ENCODE measurements around the gene CIRBP.
A peak's percentile ranks its signal among the peaks of the same experiment; 100 is the strongest.

Gene CIRBP

DNA sequence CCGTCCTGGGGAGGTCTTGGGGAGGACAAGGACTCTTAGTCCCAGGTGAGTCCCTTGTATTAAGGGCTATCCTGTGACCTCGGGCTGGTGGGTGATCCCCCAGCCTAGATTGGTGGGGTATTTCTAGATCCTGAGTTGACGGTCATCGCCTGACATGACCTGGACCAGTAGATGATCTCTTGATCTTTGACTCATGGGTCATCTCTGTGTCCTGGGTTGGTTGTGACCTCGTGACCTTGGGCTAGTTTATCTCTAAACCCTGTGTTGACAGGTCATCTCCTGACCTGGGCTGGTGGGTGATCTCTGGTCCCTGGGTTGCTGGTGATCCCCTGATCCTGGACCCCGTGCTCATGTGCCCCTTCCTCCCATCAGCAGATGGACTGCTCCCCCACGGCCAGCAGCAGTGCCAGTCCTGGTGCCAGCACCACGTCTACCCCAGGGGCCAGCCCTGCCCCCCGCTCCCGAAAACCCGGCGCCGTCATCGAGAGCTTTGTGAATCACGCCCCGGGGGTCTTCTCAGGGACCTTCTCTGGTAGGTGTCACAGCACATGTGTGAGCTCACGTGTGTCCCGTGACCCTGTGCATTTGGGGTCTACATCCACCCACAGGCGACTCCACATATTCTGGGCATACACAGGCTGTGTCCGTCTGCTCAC lies 14.5 kb upstream of the CIRBP start:
- H3K9me3 ChIP-seq (replicated peaks; ENCODE audit: low read length), result no peaks in the 10 kb centered on the region
- H3K36me3 ChIP-seq (ENCODE audit: insufficient read depth, low read length), result peaks cover 79% of the 10 kb centered on the region
- H3K27me3 ChIP-seq (ENCODE audit: control insufficient read depth, insufficient read depth, low read length), result no peaks in the 10 kb centered on the region
- H3K9ac ChIP-seq (ENCODE audit: low read depth, low read length), result peak overlapping the region; percentile 92
- peaks cover 57% of the 10 kb centered on the region for H3K4me1 ChIP-seq (ENCODE audit: control insufficient read depth, insufficient read depth, low read length)
- H3K4me3 ChIP-seq (ENCODE audit: low read length), result peak overlapping the region; percentile 83
- peak overlapping the region; percentile 98 for H3K4me2 ChIP-seq (ENCODE audit: low read length)

DNA sequence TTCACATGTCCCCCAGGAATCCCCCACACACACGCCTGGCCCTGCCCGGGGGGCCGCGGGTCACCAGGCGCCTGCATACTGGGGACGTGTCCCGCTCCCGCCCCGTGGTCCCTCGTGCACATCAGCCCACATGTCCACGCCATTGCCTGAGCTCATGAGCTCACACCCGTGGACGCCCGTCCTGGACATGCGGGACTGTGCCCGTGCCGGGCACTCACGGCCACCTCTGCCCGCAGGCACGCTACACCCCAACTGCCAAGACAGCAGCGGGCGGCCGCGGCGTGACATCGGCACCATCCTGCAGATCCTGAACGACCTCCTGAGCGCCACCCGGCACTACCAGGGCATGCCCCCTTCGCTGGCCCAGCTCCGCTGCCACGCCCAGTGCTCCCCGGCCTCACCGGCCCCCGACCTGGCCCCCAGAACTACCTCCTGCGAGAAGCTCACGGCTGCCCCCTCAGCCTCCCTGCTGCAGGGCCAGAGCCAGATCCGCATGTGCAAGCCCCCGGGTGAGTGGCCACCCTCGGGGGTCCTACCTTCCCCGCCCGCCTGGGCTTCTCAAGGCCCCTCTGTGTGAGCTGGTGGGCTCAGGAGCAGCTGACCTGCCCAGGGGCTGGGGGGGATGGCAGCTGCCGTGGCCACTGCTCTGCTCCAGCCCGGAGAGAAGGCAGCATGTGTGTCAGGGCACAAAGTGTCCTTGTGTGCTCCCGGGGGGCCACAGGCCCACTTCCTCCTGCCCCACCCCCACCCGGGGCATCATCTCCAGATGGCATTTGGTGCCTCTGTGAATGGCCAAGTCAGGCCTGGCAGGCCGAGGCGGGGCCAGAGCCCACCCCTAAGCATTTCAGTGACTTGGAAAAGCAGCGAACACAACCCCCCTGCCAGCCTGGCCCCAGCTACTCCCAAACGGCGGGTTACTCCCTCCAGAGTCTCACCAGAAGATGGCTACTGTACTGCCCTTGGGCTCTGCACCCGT lies 13.7 kb upstream of the CIRBP start:
- Histone ChIP-seq H3K4me1 (ENCODE audit: control insufficient read depth, insufficient read depth, low read length) (peaks cover 62% of the 10 kb centered on the region), H3K9ac (ENCODE audit: low read depth, low read length) (peak overlapping the region; percentile 38), H3K27me3 (ENCODE audit: control insufficient read depth, insufficient read depth, low read length) (no peaks in the 10 kb centered on the region), H3K9me3 (replicated peaks; ENCODE audit: low read length) (no peaks in the 10 kb centered on the region), H3K4me2 (ENCODE audit: low read length) (peak overlapping the region; percentile 98), H3K36me3 (ENCODE audit: insufficient read depth, low read length) (peaks cover 73% of the 10 kb centered on the region), H3K4me3 (ENCODE audit: low read length) (peak overlapping the region; percentile 19)

DNA sequence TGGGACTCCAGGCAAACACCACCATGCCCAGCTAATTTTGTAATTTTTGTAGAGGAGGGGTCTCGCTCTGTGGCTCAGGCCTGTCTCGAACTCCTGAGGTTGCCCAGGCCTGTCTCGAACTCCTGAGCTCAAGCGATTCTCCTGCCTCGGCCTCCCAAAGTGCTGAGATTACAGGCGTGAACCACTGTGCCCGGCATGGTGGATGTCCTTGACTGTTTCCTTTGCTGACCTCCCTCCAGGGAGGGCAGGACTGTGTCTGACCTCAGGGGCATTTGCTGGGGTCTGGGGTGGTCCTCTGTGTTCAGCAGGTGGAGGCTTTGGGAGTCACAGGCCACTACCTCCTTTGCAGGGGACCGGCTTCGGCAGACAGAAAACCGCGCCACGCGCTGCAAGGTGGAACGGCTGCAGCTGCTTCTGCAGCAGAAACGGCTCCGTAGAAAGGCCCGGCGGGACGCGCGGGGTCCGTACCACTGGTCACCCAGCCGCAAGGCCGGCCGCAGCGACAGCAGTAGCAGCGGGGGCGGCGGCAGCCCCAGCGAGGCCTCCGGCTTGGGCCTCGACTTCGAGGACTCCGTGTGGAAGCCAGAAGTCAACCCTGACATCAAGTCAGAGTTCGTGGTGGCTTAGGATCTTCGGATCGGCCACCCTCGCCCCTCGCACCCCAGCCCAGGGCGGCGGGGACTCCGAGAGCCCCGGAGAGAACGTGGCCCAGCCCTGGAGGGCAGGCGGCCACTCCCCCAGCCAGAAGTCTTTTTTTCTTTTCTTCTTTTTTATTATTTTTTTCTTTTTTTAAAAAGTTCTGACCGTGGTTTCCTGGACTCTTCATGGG lies 12.3 kb upstream of the CIRBP start:
- Histone ChIP-seq H3K4me2 (ENCODE audit: low read length) (peak overlapping the region; percentile 17), H3K36me3 (ENCODE audit: insufficient read depth, low read length) (peaks cover 59% of the 10 kb centered on the region), H3K4me1 (ENCODE audit: control insufficient read depth, insufficient read depth, low read length) (peaks cover 73% of the 10 kb centered on the region), H3K9ac (ENCODE audit: low read depth, low read length) (peak overlapping the region; percentile 24), H3K4me3 (ENCODE audit: low read length) (no peak overlapping the region), H3K9me3 (replicated peaks; ENCODE audit: low read length) (no peaks in the 10 kb centered on the region), H3K27me3 (ENCODE audit: control insufficient read depth, insufficient read depth, low read length) (no peaks in the 10 kb centered on the region)

DNA sequence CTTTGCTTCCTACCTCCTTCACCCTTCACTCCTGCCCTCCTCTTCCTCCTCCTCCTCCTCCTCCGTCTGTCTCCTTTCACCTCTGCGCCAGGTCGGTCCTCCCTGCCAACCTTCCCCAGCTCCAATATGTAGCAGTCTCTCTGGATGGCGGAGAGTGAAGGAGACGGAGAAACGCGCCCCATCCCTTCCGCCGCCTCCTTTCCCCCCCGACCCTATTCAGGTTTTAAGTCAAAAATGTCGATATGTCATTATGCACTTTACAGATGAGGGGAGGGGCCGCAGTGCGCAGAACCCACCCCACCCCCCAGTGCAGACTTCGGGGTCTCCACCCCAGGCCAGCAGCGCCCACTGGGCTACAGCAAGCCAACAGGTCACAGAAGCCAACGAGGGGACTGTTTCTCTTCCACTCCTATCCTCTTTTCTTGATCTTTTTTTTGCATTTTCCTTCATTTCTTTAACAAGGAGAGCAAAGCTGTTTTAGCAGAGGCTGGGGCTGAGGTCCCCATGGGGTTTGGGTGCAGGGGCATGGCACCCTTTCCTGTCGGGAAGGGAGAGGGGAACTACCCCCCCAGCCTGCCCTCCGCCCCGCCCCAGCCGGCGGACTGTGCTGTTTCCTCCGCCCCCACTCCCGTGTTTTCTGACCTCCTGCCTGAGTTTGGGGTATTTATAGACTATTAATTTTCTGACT lies 11.5 kb upstream of the CIRBP start:
- no peaks in the 10 kb centered on the region for H3K9me3 ChIP-seq (replicated peaks; ENCODE audit: low read length)
- H3K36me3 ChIP-seq (ENCODE audit: insufficient read depth, low read length), result peaks cover 56% of the 10 kb centered on the region
- H3K4me1 ChIP-seq (ENCODE audit: control insufficient read depth, insufficient read depth, low read length), result peaks cover 81% of the 10 kb centered on the region
- no peak overlapping the region for H3K4me3 ChIP-seq (ENCODE audit: low read length)
- H3K9ac ChIP-seq (ENCODE audit: low read depth, low read length), result no peak overlapping the region
- peak overlapping the region; percentile 27 for H3K4me2 ChIP-seq (ENCODE audit: low read length)
- H3K27me3 ChIP-seq (ENCODE audit: control insufficient read depth, insufficient read depth, low read length), result no peaks in the 10 kb centered on the region

DNA sequence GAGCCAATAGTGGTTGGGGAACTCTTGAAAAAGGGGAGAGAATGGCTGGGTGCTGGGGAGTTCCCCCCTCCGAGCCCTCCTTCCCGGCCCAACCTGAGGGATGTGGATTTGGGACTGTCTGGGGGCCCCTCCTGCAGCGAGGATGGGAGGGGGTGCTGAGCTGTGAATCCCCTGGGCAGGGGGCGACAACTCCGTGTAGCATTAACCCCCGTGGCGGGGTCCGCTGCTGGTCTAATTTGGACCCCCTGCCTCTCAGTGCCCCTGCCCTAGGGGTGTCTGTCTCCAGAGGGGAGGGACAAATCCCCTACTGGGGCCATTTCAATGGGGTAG lies 11.0 kb upstream of the CIRBP start:
- Histone ChIP-seq H3K27me3 (ENCODE audit: control insufficient read depth, insufficient read depth, low read length) (no peaks in the 10 kb centered on the region), H3K4me3 (ENCODE audit: low read length) (no peak overlapping the region), H3K9ac (ENCODE audit: low read depth, low read length) (no peak overlapping the region), H3K4me1 (ENCODE audit: control insufficient read depth, insufficient read depth, low read length) (peaks cover 86% of the 10 kb centered on the region), H3K4me2 (ENCODE audit: low read length) (no peak overlapping the region), H3K9me3 (replicated peaks; ENCODE audit: low read length) (no peaks in the 10 kb centered on the region), H3K36me3 (ENCODE audit: insufficient read depth, low read length) (peaks cover 56% of the 10 kb centered on the region)

DNA sequence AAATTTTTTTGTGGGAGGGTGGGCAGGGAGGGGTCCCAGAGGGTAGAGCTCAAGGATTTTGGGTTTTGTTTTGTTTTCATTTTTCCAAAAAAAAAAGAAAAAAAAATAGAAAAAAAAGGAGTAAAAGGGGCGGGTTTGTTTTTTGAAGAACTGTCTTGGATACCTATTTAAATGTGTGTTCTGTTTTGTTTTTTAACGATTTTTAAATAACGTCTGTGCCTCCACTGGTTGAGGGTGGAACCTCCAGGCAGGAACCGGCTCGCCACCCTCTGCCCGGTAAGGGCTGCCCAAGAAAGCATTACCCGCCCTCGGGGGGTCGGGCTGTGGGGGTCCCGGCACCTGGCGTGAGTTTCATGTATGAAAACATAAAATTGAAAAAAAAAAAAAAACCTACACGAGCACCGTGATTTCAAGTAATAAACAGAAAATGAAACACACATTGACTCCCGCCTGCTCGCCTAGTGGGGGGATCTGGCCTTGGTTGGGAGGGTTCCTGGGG lies 10.4 kb upstream of the CIRBP start:
- Histone ChIP-seq H3K36me3 (ENCODE audit: insufficient read depth, low read length) (peaks cover 51% of the 10 kb centered on the region), H3K4me2 (ENCODE audit: low read length) (no peak overlapping the region), H3K4me3 (ENCODE audit: low read length) (no peak overlapping the region), H3K9me3 (replicated peaks; ENCODE audit: low read length) (no peaks in the 10 kb centered on the region), H3K27me3 (ENCODE audit: control insufficient read depth, insufficient read depth, low read length) (no peaks in the 10 kb centered on the region), H3K4me1 (ENCODE audit: control insufficient read depth, insufficient read depth, low read length) (peaks cover 84% of the 10 kb centered on the region), H3K9ac (ENCODE audit: low read depth, low read length) (no peak overlapping the region)

DNA sequence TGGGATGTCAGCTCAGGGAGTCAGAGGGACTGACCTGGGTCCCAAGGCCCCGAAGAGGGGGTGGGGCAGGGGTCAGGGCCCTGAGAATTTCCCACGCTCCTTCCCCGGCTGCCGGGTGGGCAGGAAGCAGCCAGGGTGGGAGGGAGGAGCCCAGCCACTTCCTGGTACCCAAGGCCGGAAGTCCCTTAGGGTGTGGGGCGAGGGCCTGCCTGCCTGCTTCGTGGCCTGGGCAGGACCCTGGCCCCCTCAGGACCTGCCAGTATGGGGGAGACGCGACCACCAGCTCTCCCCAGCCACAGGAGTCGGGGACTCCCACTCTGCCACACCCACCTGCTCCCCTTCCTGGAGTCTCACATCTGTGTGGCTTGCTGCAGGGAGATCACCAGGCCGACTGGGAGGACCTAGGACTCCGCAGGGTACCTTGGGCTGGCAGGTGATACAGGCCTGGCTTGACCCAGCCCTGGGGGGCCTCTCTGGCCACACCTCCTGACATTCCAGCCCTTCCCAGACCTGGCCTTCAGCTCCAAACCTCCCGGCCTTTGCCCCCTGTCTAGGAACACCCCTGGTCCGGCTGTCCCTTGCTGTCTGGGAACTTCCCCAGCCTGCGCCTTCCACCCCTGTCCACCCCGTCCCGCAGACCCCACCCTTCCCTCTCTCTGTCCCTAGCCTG lies 9.8 kb upstream of the CIRBP start:
- peak overlapping the region; percentile 23 for H3K9ac ChIP-seq (ENCODE audit: low read depth, low read length)
- no peaks in the 10 kb centered on the region for H3K27me3 ChIP-seq (ENCODE audit: control insufficient read depth, insufficient read depth, low read length)
- no peak overlapping the region for H3K4me3 ChIP-seq (ENCODE audit: low read length)

DNA sequence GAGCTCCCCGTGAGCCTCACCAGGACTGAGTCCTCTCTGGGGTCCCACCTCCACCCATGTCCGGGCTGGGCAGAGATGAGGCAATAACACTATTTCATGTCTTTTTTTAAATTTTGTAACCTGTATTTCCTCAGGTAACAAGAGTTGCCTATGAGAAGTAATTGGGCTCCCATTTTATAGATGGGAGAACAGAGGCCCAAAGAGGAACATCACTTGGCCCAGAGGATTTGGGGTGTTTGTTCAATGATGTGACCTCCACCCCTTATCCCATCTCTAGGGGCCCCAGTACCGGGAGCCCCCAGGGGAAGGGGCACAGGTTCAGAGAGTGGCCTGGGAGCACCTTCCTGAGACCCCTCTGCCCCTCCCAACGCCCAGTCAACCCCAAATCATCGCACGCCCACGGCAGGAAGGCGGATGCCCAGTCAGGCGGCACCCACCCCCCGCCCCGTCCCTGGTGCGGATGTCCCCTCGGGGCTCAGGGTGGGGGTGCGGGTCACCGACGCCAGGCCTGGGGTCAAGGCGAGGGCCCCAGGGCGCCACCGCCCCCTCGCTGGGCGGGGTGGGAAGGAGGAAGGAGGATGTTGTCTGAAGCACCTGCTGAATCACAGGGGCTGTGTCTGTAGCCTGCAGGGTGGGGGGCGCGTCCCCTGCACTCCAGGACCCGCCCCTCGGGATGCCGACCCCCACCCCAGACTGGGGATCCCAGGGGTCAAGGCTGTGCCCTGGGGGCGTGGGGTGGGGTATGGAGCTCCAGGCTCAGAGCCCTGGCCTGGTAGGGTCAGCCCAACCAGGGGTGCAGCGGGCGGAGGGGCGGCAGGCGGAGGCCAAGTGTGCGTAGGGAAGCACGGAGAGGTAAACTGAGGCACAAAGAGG lies 9.0 kb upstream of the CIRBP start:
- peak overlapping the region; percentile 23 for H3K9ac ChIP-seq (ENCODE audit: low read depth, low read length)
- H3K4me1 ChIP-seq (ENCODE audit: control insufficient read depth, insufficient read depth, low read length), result peaks cover 80% of the 10 kb centered on the region
- H3K4me3 ChIP-seq (ENCODE audit: low read length), result peak overlapping the region; percentile 43
- no peaks in the 10 kb centered on the region for H3K9me3 ChIP-seq (replicated peaks; ENCODE audit: low read length)
- peak overlapping the region; percentile 72 for H3K4me2 ChIP-seq (ENCODE audit: low read length)
- H3K36me3 ChIP-seq (ENCODE audit: insufficient read depth, low read length), result peaks cover 37% of the 10 kb centered on the region
- no peaks in the 10 kb centered on the region for H3K27me3 ChIP-seq (ENCODE audit: control insufficient read depth, insufficient read depth, low read length)

More for the DNA sequence above, 9.8 kb upstream of the CIRBP start:
- H3K4me2 ChIP-seq (ENCODE audit: low read length), result no peak overlapping the region
- H3K4me1 ChIP-seq (ENCODE audit: control insufficient read depth, insufficient read depth, low read length), result peaks cover 80% of the 10 kb centered on the region
- H3K36me3 ChIP-seq (ENCODE audit: insufficient read depth, low read length), result peaks cover 45% of the 10 kb centered on the region
- no peaks in the 10 kb centered on the region for H3K9me3 ChIP-seq (replicated peaks; ENCODE audit: low read length)

DNA sequence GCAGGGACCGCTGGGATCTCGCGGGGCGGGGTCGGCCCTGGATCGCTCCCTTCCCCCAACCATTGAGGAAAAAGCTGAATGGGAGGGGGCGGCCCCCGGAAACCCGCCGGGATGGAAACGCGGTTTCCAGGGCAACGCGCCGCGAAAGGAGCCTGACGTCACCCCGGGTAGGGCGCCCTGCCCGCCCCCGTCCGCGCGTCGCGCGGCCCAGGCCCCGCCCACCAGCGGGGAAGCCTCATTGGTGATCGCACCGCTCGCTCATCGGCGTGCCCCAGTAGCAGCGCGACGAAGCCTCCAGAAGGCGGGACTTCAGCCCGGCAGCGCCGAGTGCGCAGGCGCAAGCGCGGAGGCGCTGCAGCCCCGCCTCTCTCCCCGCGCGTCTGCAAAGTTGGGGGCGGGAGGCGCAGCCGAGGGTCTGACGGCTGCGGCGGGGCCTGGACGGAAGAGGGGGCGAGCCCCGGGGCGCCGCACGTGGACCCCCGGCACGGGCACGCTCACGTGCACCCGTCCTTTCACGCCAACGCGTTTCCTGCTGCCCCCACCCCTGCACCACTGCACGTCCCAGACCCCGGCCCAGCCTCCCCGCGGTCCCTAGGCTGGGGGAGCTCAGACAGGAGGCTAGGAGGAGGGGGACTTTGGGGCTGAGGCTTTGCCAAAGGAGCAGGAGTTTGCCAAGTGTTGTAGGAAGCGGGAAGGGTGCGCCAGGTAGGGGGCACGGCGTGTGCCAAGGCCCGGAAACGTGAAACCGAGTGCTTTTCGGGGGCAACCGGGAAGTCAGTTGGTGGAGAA lies 8.2 kb upstream of the CIRBP start:
- Histone ChIP-seq H3K36me3 (ENCODE audit: insufficient read depth, low read length) (peaks cover 29% of the 10 kb centered on the region), H3K27me3 (ENCODE audit: control insufficient read depth, insufficient read depth, low read length) (no peaks in the 10 kb centered on the region), H3K9ac (ENCODE audit: low read depth, low read length) (peak overlapping the region; percentile 74), H3K4me2 (ENCODE audit: low read length) (peak overlapping the region; percentile 89), H3K4me3 (ENCODE audit: low read length) (peak overlapping the region; percentile 70), H3K9me3 (replicated peaks; ENCODE audit: low read length) (no peaks in the 10 kb centered on the region), H3K4me1 (ENCODE audit: control insufficient read depth, insufficient read depth, low read length) (peaks cover 79% of the 10 kb centered on the region)

Data from skeletal muscle satellite cell (primary cell).